GM12878 (cell line): ENCODE measurements around the gene ORAI1. TPM values are rescaled to one million over a fixed set of nuclear protein-coding genes. Genes with fewer than 3 reads are reported as not detected.
A peak's percentile ranks its signal among the peaks of the same experiment; 100 is the strongest.
"Not testable (repeated sequence)": the region's sequence is repeated elsewhere in the genome, so short reads cannot be mapped to it uniquely, and the experiment has no call there.

Experiments
- ATAC-seq: fragments of 200-7000 bp; cut with Tn5 transposase; 3 replicates; pipeline ENCODE4 v1.9.1; 2020; ENCODE audit warnings: mild to moderate bottlenecking, moderate library complexity
- BruUV-seq: library from RNA; stranded (reverse); fragments of 400-500 nt; replicated peaks from 2 replicates; lab custom pipeline; 2021; lab: Mats Ljungman, UMichigan
- CTCF ChIA-PET: fragments of 300-600 bp; sonication (Branson Sonifier 250); formaldehyde crosslinking; extraction: SDS; loops from one replicate; lab custom pipeline; 2021; ENCODE audit warnings: inconsistent platforms; lab: Yijun Ruan, JAX
- POLR2A ChIA-PET: fragments of 350-600 bp; formaldehyde crosslinking; extraction: SDS; loops from one replicate; lab custom pipeline; 2021; ENCODE audit warnings: inconsistent platforms; lab: Charles Lee
- RAD21 ChIA-PET: fragments of 300-600 bp; sonication (Branson Sonifier 250); formaldehyde crosslinking; loops from one replicate; lab custom pipeline; 2023; ENCODE audit warnings: antibody characterized with exemption; ENCODE audit not compliant: unreplicated experiment; lab: Charles Lee
- SMC1A ChIA-PET: fragments of 300-600 bp; sonication (Branson Sonifier 250); formaldehyde crosslinking; loops from one replicate; lab custom pipeline; 2023; ENCODE audit not compliant: unreplicated experiment, uncharacterized antibody; lab: Charles Lee
- DNase-seq: peaks from one replicate; pipeline ENCODE4 v3.0.0-alpha.2; 2011; ENCODE audit warnings: low read depth, low spot score
- FAIRE-seq: peaks from 3 replicates; lab custom pipeline; 2011; peaks lifted over from hg19 to GRCh38; lab: Jason Lieb, UNC
- H2AFZ ChIP-seq: 2 replicates; pipeline ENCODE4 v1.6.0; 2011; ENCODE audit warnings: low read depth, low read length, control low read depth; ENCODE audit not compliant: control insufficient read depth
- H3K27ac ChIP-seq: 2 replicates; pipeline ENCODE4 v1.5.1; 2011; ENCODE audit warnings: control low read depth; ENCODE audit not compliant: control insufficient read depth, insufficient read depth
- H3K27me3 ChIP-seq, 2 experiments: replicated peaks in 1 of 2; 2 replicates each; pipeline versions ENCODE4 v1.6.0 to v1.6.1; 2011; ENCODE audit warnings: low read length in 1 of 2; ENCODE audit not compliant: control insufficient read depth in 2 of 2, insufficient read depth in 2 of 2
- H3K36me3 ChIP-seq, 2 experiments: 2 replicates each; pipeline ENCODE4 v1.5.1; 2011; ENCODE audit warnings: low read length in 1 of 2; ENCODE audit not compliant: control insufficient read depth in 2 of 2, insufficient read depth in 2 of 2
- H3K4me1 ChIP-seq: 2 replicates; pipeline ENCODE4 v1.6.1; 2011; ENCODE audit warnings: mild to moderate bottlenecking, low read length, moderate library complexity, mixed read lengths; ENCODE audit not compliant: control insufficient read depth, insufficient read depth
- H3K4me2 ChIP-seq: 2 replicates; pipeline ENCODE4 v1.6.0; 2011; ENCODE audit warnings: control low read depth; ENCODE audit not compliant: control insufficient read depth, insufficient read depth
- H3K4me3 ChIP-seq: fragments of 200-600 bp; sonication (generic); 2 replicates; pipeline ENCODE4 v1.5.1; 2016
- H3K79me2 ChIP-seq: 2 replicates; pipeline ENCODE4 v1.6.0; 2011; ENCODE audit warnings: low read length; ENCODE audit not compliant: control insufficient read depth, insufficient read depth
- H3K9ac ChIP-seq: 2 replicates; pipeline ENCODE4 v1.8.0; 2011; ENCODE audit warnings: low read length, control low read depth, mixed read lengths; ENCODE audit not compliant: control insufficient read depth, insufficient read depth
- H3K9me3 ChIP-seq: replicated peaks from 3 replicates; pipeline ENCODE4 v1.5.1; 2011; ENCODE audit warnings: mild to moderate bottlenecking, low read length; ENCODE audit not compliant: control insufficient read depth, insufficient read depth
- H4K20me1 ChIP-seq: 2 replicates; pipeline ENCODE4 v1.6.0; 2011; ENCODE audit not compliant: control insufficient read depth, insufficient read depth
- ATF7 ChIP-seq: fragments of 450-650 bp; IDR thresholded peaks from 2 replicates; pipeline ENCODE4 v1.6.1; 2016; ENCODE audit warnings: low read depth, mild to moderate bottlenecking
- HSF1 ChIP-seq: fragments of 150-350 bp; IDR thresholded peaks from 2 replicates; pipeline ENCODE4 v1.6.1; 2014; ENCODE audit warnings: mild to moderate bottlenecking, low read depth, low read length
- IKZF2 ChIP-seq, 2 experiments: fragments of 450-650 bp; IDR thresholded peaks; 2 replicates each; pipeline ENCODE4 v1.6.1; 2017; ENCODE audit warnings: mild to moderate bottlenecking in 2 of 2, moderate library complexity in 2 of 2
- MAX ChIP-seq: IDR thresholded peaks from 2 replicates; pipeline ENCODE4 v1.6.1; 2012; ENCODE audit warnings: low read depth, low read length, improper control_type of control experiment
- NR2F1 ChIP-seq: fragments of 450-650 bp; conservative IDR thresholded peaks from 2 replicates; pipeline ENCODE4 v1.6.1; 2017; ENCODE audit warnings: mild to moderate bottlenecking
- POU2F2 ChIP-seq: IDR thresholded peaks from 3 replicates; pipeline ENCODE4 v1.6.1; 2011; ENCODE audit warnings: low read depth, mild to moderate bottlenecking, low read length, borderline replicate concordance
- RELB ChIP-seq: fragments of 450-650 bp; IDR thresholded peaks from 2 replicates; pipeline ENCODE4 v1.6.1; 2017; ENCODE audit warnings: low read depth, mild to moderate bottlenecking, moderate library complexity
- RUNX3 ChIP-seq: IDR thresholded peaks from 2 replicates; pipeline ENCODE4 v1.6.1; 2012; ENCODE audit warnings: low read length, inconsistent platforms
- SUZ12 ChIP-seq: fragments of 200-600 bp; sonication (generic); IDR thresholded peaks from one replicate; pipeline ENCODE4 v1.6.1; 2018; ENCODE audit warnings: antibody characterized with exemption, mild to moderate bottlenecking; ENCODE audit not compliant: unreplicated experiment
- ZNF384 ChIP-seq: IDR thresholded peaks from 2 replicates; pipeline ENCODE4 v1.6.1; 2012; ENCODE audit warnings: low read depth, mild to moderate bottlenecking, low read length, improper control_type of control experiment, borderline replicate concordance
- WGBS: methylation state at CpG from one replicate; pipeline ENCODE4 v1.1.6; 2016; ENCODE audit warnings: low lambda C conversion rate; ENCODE audit not compliant: insufficient replicate concordance, insufficient coverage; ENCODE audit errors: missing lambda C conversion rate; 5-methylcytosine and 5-hydroxymethylcytosine counted together
- in situ Hi-C: fragments of 300-500 bp; cut with MboI; formaldehyde crosslinking; loops from 9 replicates; pipeline ENCODE4 v1.14.3; 2018; ENCODE audit warnings: mixed read lengths
- intact Hi-C: fragments of 100-400 bp; cut with micrococcal nuclease; formaldehyde crosslinking; loops from one replicate; pipeline ENCODE4 v1.14.2; 2022; ENCODE audit not compliant: unreplicated experiment
- polyA plus RNA-seq, 11 experiments: library from polyadenylated mRNA; depleted of rRNA in 4 of 11; unstranded in 6 of 11; stranded (reverse) in 5 of 11; fragments of >200 nt; fragmentation: Nextera tagmentation in 4 of 11; fragmentation: Illumina TruSeq in 1 of 11; extraction: Ambion mirVana in 4 of 11; extraction: Trizol in 1 of 11; gene quantifications; 1 replicate in 1 of 11; 2 replicates in 10 of 11; pipeline versions ENCODE4 v1.2.1 to v1.2.3, GENCODE V29; 2011 to 2016; ENCODE audit warnings: inconsistent platforms in 2 of 11, missing spikeins in 2 of 11, low read depth in 1 of 11
- total RNA-seq, 4 experiments: library from RNA; depleted of rRNA in 3 of 4; stranded (reverse); fragments of >200 nt in 3 of 4; fragmentation: Illumina TruSeq in 1 of 4; extraction: Trizol in 1 of 4; gene quantifications; 2 replicates each; pipeline versions ENCODE4 v1.2.1 to v1.2.3, GENCODE V29; 2013 to 2021

Gene ORAI1
- total and polyA plus RNA-seq, 10 of the 15 experiments (the other 5 are each of a cell fraction or from before 2014, with no cell fraction given) = 5.5 to 33.1 (median 11.8) TPM

GRCh38 chr12:121663610-121663929 lies 37.2 kb downstream of the ORAI1 start:
- ChIA-PET SMC1A (interaction anchor here (1.0 to 1.5 kb wide), 4 partner anchors 18 to 131 kb away, joined by 3 to 6 read pairs (median 4); no protein-coding TSS in a partner anchor), POLR2A (interaction anchor here (0.6 to 2.0 kb wide), 4 partner anchors 23 to 363 kb away, joined by 3 to 13 read pairs (median 7); partner anchors contain the start of gene ORAI1), CTCF (interaction anchor here (2.1 kb wide), 1 partner anchor 36 kb away, joined by 7 read pairs; the partner anchor contains the start of gene ORAI1), RAD21 (interaction anchor here (1.2 to 7.2 kb wide), 4 partner anchors 29 to 130 kb away, joined by 3 to 61 read pairs (median 7); partner anchors contain the start of gene ORAI1)
- ATAC-seq (no peak), DNase-seq (no peak), FAIRE-seq (no peak)
- Histone ChIP-seq H2AFZ (peak overlapping the region; percentile 63), H3K9me3 (no peaks in the 10 kb centered on the region), H3K4me3 (no peak overlapping the region), H3K4me1 (peaks cover 20% of the 10 kb centered on the region), H3K4me2 (peak overlapping the region; percentile 86), H3K9ac (peak overlapping the region; percentile 100; the same call in 1 of the 2 replicates), H3K27me3 (no peaks in the 10 kb centered on the region), H4K20me1 (no peaks in the 10 kb centered on the region), H3K27ac (peak overlapping the region; percentile 99), H3K36me3 (peaks cover 1 to 3% of the 10 kb centered on the region in 2 experiments; a peak in 2 of 4 replicates), H3K79me2 (peaks cover 17% of the 10 kb centered on the region)
- no TSS peak for BruUV-seq
- intact Hi-C loops = loop anchor here (5.0 kb wide), 1 partner anchor 1704 kb away; no protein-coding TSS in a partner anchor
- in situ Hi-C loops = no loop called here
- TF ChIP-seq MAX (no peak), POU2F2 (no peak), SUZ12 (no peak), ATF7 (no peak), HSF1 (no peak), ZNF384 (peak; percentile 64), IKZF2 (IDR thresholded peaks at IDR 0.05) (peak in 1 of 2 experiments; percentile 29; a peak in 2 of 4 replicates), NR2F1 (no peak), RELB (no peak), RUNX3 (peak; percentile 24)
- WGBS = 33% methylated on average over 3 of the region's 3 CpGs

- WGBS = 98% methylated on average over 5 of the region's 6 CpGs
- ChIA-PET RAD21 (interaction anchor here (0.7 to 7.2 kb wide), 2 partner anchors 39 to 473 kb away, joined by 3 to 61 read pairs; partner anchors contain the start of gene ORAI1), SMC1A (interaction anchor here (0.7 to 1.2 kb wide), 2 partner anchors 13 to 115 kb away, joined by 3 to 4 read pairs; no protein-coding TSS in a partner anchor), CTCF (interaction anchor here (3.6 to 7.1 kb wide), 2 partner anchors 115 to 167 kb away, joined by 23 to 76 read pairs; no protein-coding TSS in a partner anchor), POLR2A (interaction anchor here (0.6 to 0.7 kb wide), 6 partner anchors 8 to 221 kb away, joined by 3 to 6 read pairs (median 4); no protein-coding TSS in a partner anchor)
- H3K9ac ChIP-seq, H2AFZ ChIP-seq, H3K27ac ChIP-seq, ATAC-seq, H3K4me2 ChIP-seq, in situ Hi-C loops, DNase-seq, H3K36me3 ChIP-seq, H3K27me3 ChIP-seq, H3K4me3 ChIP-seq, H3K4me1 ChIP-seq, FAIRE-seq, H3K9me3 ChIP-seq, BruUV-seq, H4K20me1 ChIP-seq: not testable (repeated sequence)
- peaks cover 17% of the 10 kb centered on the region for H3K79me2 ChIP-seq
- intact Hi-C loops = loop anchor here (5.0 kb wide), 1 partner anchor 115 kb away; no protein-coding TSS in a partner anchor
Observed at GRCh38 chr12:121666829-121667228, 40.5 kb downstream of the ORAI1 start.
